Kidney epithelial cell (primary cell): ENCODE results near the gene CNBD2. TPM values are rescaled to one million over a fixed set of nuclear protein-coding genes. Genes with fewer than 3 reads are reported as not detected.
A peak's percentile ranks its signal among the peaks of the same experiment; 100 is the strongest.

Source experiments
- DNase-seq: peaks from one replicate; pipeline ENCODE4 v3.0.0-alpha.2; 2010; ENCODE audit warnings: low read depth
- H3K27me3 ChIP-seq: 2 replicates; pipeline ENCODE4 v1.6.0; 2011; ENCODE audit warnings: low read length; ENCODE audit not compliant: control insufficient read depth, insufficient read depth
- H3K36me3 ChIP-seq: 2 replicates; pipeline ENCODE4 v1.5.1; 2011; ENCODE audit warnings: low read length; ENCODE audit not compliant: control insufficient read depth, insufficient read depth
- H3K4me3 ChIP-seq: 2 replicates; pipeline ENCODE4 v1.5.1; 2011; ENCODE audit warnings: low read depth, mild to moderate bottlenecking, control low read depth, low read length
- total RNA-seq: library from RNA; depleted of rRNA; stranded (reverse); fragments of >200 nt; gene quantifications from 2 replicates; pipeline ENCODE4 v1.2.3, GENCODE V29; 2015
- TF ChIP-seq, protein P1 (sequence below): IDR thresholded peaks from 2 replicates; pipeline ENCODE4 v1.5.1; 2011; ENCODE audit warnings: mild to moderate bottlenecking, moderate library complexity, low read length, control low read depth, inconsistent platforms; ENCODE audit not compliant: insufficient read depth, poor library complexity, severe bottlenecking

Gene CNBD2
- total RNA-seq, 1 donor from 2014 or later = 5.6 TPM

DNA sequence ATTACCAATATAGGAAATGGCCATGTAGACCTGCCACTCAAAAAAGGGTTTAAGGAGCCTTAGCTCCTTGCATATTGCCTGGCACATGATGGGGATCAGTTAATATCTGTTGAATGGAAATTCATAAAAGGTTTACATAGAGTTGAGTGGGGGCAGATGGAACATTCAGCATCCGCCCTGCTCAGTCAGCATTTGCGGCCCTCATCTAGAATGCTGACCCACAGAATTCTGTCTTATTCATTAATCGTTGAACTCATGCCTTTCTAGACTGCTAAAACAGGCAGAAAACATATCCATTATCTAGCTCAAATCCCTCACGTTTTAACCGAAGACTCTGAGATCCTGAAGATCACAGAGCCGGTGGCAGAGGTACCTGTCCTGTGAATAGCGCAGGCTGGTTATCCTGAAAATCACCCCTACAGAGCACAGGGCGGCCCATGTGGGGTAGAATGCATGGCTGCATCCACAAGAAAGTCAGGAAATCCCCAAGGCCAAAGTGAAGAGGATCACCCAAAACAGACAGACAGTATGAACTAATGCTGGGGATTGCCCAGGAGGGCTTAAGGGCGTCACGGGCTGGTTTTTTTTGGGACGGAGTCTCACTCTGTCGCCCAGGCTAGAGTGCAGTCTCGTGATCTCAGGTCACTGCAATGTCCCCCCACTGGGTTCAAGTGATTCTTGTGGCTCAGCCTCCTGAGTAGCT lies 59.9 kb downstream of the CNBD2 start:
- no peaks in the 10 kb centered on the region for H3K27me3 ChIP-seq
- H3K36me3 ChIP-seq = no peaks in the 10 kb centered on the region
- no peak overlapping the region for H3K4me3 ChIP-seq
- TF ChIP-seq, protein P1, sequence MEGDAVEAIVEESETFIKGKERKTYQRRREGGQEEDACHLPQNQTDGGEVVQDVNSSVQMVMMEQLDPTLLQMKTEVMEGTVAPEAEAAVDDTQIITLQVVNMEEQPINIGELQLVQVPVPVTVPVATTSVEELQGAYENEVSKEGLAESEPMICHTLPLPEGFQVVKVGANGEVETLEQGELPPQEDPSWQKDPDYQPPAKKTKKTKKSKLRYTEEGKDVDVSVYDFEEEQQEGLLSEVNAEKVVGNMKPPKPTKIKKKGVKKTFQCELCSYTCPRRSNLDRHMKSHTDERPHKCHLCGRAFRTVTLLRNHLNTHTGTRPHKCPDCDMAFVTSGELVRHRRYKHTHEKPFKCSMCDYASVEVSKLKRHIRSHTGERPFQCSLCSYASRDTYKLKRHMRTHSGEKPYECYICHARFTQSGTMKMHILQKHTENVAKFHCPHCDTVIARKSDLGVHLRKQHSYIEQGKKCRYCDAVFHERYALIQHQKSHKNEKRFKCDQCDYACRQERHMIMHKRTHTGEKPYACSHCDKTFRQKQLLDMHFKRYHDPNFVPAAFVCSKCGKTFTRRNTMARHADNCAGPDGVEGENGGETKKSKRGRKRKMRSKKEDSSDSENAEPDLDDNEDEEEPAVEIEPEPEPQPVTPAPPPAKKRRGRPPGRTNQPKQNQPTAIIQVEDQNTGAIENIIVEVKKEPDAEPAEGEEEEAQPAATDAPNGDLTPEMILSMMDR = no peak
- no peak for DNase-seq

DNA sequence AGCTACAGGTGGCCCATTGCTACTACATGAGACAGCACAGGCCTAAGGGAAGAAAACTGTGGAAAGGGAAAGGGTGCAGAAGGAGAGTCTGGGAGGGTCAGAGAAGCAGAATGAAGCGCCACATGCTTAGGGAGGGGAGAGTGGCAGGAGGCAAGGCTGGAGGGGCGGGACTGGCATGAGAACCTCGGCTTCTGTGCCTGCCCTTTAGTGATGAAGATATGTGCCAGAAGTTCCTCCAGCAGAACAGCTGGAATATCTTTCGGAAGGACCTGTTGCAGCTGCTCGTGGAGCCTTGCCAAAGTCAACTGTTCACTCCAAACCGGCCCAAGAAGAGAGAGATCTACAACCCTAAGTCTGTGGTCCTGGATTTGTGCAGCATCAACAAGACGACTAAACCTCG lies 61.8 kb downstream of the CNBD2 start:
- H3K27me3 ChIP-seq = no peaks in the 10 kb centered on the region

DNA sequence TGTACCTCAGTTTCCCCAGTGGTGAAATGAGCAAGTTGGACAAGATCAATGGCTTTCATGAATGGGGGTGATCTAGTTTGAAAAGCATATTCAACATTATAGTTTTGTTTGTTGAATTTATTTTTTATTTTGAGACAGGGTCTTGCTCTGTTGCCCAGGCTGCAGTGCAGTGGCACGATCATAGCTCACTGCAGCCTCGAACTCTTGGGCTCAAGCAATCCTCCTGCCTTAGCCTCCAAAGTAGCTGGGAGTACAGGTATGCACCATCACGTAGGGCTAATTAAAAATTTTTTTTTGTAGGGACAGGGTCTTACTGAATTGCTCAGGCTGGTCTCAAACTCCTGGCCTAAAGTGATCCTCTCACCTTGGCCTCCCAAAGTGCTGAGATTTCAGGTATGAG lies 63.4 kb downstream of the CNBD2 start:
- H3K4me3 ChIP-seq = no peak overlapping the region
- TF ChIP-seq, protein P1 = no peak
- H3K36me3 ChIP-seq = no peaks in the 10 kb centered on the region
- no peaks in the 10 kb centered on the region for H3K27me3 ChIP-seq
- no peak for DNase-seq

More for the DNA sequence above, 61.8 kb downstream of the CNBD2 start:
- Histone ChIP-seq H3K4me3 (no peak overlapping the region), H3K36me3 (no peaks in the 10 kb centered on the region)
- TF ChIP-seq, protein P1 = no peak
- no peak for DNase-seq

DNA sequence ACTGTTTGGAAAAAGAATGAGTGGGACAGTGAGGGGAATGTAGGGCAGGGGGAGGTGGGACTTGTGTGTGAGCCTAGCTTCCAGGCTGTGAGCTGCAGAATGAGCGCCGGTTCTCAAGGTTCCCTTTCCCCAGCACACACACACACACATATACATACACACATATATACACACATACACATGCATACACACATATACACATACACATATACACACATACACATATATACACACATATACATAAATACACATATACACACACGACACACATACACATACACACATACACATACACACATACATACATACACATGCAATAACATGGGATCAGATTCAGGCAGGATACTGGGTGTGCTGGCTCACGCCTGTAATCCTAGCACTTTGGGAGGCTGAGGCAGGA lies 66.5 kb downstream of the CNBD2 start:
- Histone ChIP-seq H3K36me3 (no peaks in the 10 kb centered on the region), H3K4me3 (no peak overlapping the region), H3K27me3 (no peaks in the 10 kb centered on the region)
- TF ChIP-seq, protein P1 = no peak
- no peak for DNase-seq

DNA sequence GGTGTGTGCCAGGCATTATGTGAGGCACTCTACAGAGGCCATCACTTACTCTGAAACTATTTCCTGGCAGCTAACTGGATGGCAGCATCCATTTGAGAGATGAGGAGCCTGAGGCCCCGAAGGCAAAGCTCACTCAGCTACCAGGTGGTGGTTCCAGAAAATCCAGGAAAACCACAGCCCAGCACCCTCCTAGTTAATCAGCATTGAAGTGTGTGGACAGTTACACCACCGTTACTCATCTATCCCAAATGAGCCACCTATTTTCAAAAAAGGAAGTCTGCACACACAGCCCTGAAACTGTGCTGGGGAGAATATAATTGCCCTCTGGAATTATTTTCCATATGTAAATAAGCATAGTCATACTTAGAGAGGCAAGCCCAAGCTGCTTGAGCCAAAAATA lies 67.4 kb downstream of the CNBD2 start:
- Histone ChIP-seq H3K36me3 (no peaks in the 10 kb centered on the region), H3K27me3 (no peaks in the 10 kb centered on the region), H3K4me3 (no peak overlapping the region)
- DNase-seq = peak; percentile 9
- TF ChIP-seq, protein P1 = no peak

DNA sequence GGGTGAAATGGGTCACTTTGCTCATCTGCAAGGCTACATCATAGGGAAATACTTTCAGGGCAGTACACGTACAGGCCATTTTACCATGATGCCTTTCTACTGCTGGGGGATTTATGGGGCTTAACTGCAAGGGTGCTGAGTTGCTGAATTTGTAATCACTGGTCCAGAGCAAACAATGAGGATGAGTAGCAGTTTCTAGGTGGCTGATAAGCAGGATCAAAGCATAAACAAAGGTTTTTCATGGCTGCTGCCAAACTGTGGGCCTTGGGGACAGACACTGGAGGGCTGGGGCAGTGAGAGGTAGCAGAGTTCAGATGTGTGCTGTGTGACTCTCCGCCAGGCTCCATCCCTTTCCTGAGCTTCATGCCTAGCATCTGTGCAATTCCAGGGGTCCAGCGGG lies 68.3 kb downstream of the CNBD2 start:
- TF ChIP-seq, protein P1 = no peak
- no peak overlapping the region for H3K4me3 ChIP-seq
- H3K27me3 ChIP-seq = no peaks in the 10 kb centered on the region
- DNase-seq = no peak
- H3K36me3 ChIP-seq = no peaks in the 10 kb centered on the region
